Endothelial cell of umbilical vein (primary cell): Measurements from ENCODE around the gene NOXA1. TPM values are rescaled to one million over a fixed set of nuclear protein-coding genes. Genes with fewer than 3 reads are reported as not detected.

Experiments
- BruUV-seq: library from RNA; stranded (reverse); fragments of 400-500 nt; replicated peaks from 2 replicates; lab custom pipeline; 2021; lab: Mats Ljungman, UMichigan
- CTCF ChIA-PET: fragments of 300-600, 350-600 bp; sonication (Branson Sonifier 250); formaldehyde crosslinking; loops from one replicate; lab custom pipeline; 2021; ENCODE audit warnings: antibody characterized with exemption, inconsistent platforms; lab: Charles Lee
- POLR2A ChIA-PET: fragments of 300-600, 350-600 bp; sonication (Branson Sonifier 250); formaldehyde crosslinking; loops from one replicate; lab custom pipeline; 2021; ENCODE audit warnings: antibody characterized with exemption, inconsistent platforms; lab: Charles Lee
- DNase-seq: peaks from one replicate; pipeline ENCODE4 v3.0.0-alpha.2; 2011; ENCODE audit warnings: low read depth, low spot score
- FAIRE-seq: peaks from 2 replicates; lab custom pipeline; 2011; peaks lifted over from hg19 to GRCh38; lab: Jason Lieb, UNC
- H2AFZ ChIP-seq: 2 replicates; pipeline ENCODE4 v1.6.0; 2012; ENCODE audit warnings: low read depth, low read length, control low read depth, inconsistent platforms
- H3K27ac ChIP-seq: 2 replicates; pipeline ENCODE4 v1.5.1; 2011; ENCODE audit warnings: low read depth, mild to moderate bottlenecking, control low read depth, low read length, moderate library complexity; ENCODE audit not compliant: insufficient read depth
- H3K27me3 ChIP-seq, 2 experiments: 2 replicates each; pipeline versions ENCODE4 v1.6.0 to v1.6.1; 2011; ENCODE audit warnings: low read length in 2 of 2, mixed read lengths in 1 of 2; ENCODE audit not compliant: control insufficient read depth in 2 of 2, insufficient read depth in 2 of 2
- H3K36me3 ChIP-seq, 2 experiments: 2 replicates in 1 of 2; 3 replicates in 1 of 2; pipeline ENCODE4 v1.5.1; 2011; ENCODE audit warnings: low read length in 2 of 2, mild to moderate bottlenecking in 1 of 2, moderate library complexity in 1 of 2; ENCODE audit not compliant: control insufficient read depth in 2 of 2, insufficient read depth in 2 of 2; ENCODE audit errors: extremely low read depth in 1 of 2
- H3K4me1 ChIP-seq: 3 replicates; pipeline ENCODE4 v1.5.1; 2011; ENCODE audit warnings: mild to moderate bottlenecking, low read length; ENCODE audit not compliant: control insufficient read depth, insufficient read depth; ENCODE audit errors: extremely low read depth
- H3K4me2 ChIP-seq: 2 replicates; pipeline ENCODE4 v1.6.1; 2011; ENCODE audit warnings: low read length, control low read depth, mixed read lengths; ENCODE audit not compliant: insufficient read depth
- H3K4me3 ChIP-seq, 3 experiments: fragments of 200-600 bp in 1 of 3; sonication (generic), shearing (Covaris generic) in 1 of 3; replicated peaks in 1 of 3; 2 replicates each; pipeline ENCODE4 v1.5.1; 2011 to 2016; ENCODE audit warnings: control low read depth in 3 of 3, low read length in 3 of 3, mild to moderate bottlenecking in 2 of 3, inconsistent platforms in 1 of 3, low read depth in 1 of 3, moderate library complexity in 1 of 3; ENCODE audit not compliant: insufficient read depth in 1 of 3
- H3K79me2 ChIP-seq: 2 replicates; pipeline ENCODE4 v1.6.0; 2012; ENCODE audit warnings: low read length, inconsistent platforms; ENCODE audit not compliant: control insufficient read depth, insufficient read depth
- H3K9ac ChIP-seq: replicated peaks from 2 replicates; pipeline ENCODE3; 2011; ENCODE audit warnings: low read length, control low read depth; ENCODE audit not compliant: insufficient read depth; ENCODE audit errors: extremely low read depth
- H3K9me1 ChIP-seq: replicated peaks from 3 replicates; pipeline ENCODE4 v1.6.0; 2011; ENCODE audit warnings: mild to moderate bottlenecking, low read length; ENCODE audit not compliant: control insufficient read depth, insufficient read depth; ENCODE audit errors: extremely low read depth
- H3K9me3 ChIP-seq: replicated peaks from 2 replicates; pipeline ENCODE4 v1.5.1; 2012; ENCODE audit warnings: low read length, inconsistent platforms; ENCODE audit not compliant: control insufficient read depth, insufficient read depth
- H4K20me1 ChIP-seq: replicated peaks from 2 replicates; pipeline ENCODE3; 2011; ENCODE audit warnings: mild to moderate bottlenecking, low read length; ENCODE audit not compliant: control insufficient read depth, insufficient read depth; ENCODE audit errors: extremely low read depth
- CTCF ChIP-seq, 2 donors: IDR thresholded peaks; 1 replicate in 1 of 2; 2 replicates in 1 of 2; pipeline ENCODE4 v1.5.1; 2011; ENCODE audit warnings: low read length in 2 of 2, mild to moderate bottlenecking in 2 of 2, moderate library complexity in 2 of 2, control low read depth in 1 of 2, inconsistent platforms in 1 of 2, low read depth in 1 of 2; ENCODE audit not compliant: insufficient read depth in 1 of 2; ENCODE audit errors: extremely low read depth in 1 of 2
- EZH2 ChIP-seq: IDR thresholded peaks from 2 replicates; pipeline ENCODE4 v1.6.1; 2012; ENCODE audit warnings: borderline replicate concordance, low read depth, mild to moderate bottlenecking, moderate library complexity, low read length, inconsistent platforms; ENCODE audit not compliant: severe bottlenecking
- FOS ChIP-seq: IDR thresholded peaks from 2 replicates; pipeline ENCODE4 v1.6.1; 2011; ENCODE audit warnings: mild to moderate bottlenecking, low read length, moderate library complexity, borderline replicate concordance; ENCODE audit not compliant: insufficient read depth
- GATA2 ChIP-seq: IDR thresholded peaks from 2 replicates; pipeline ENCODE4 v1.7.0; 2011; ENCODE audit warnings: low read depth, mild to moderate bottlenecking, moderate library complexity, mixed read lengths, low read length; ENCODE audit not compliant: insufficient read length, insufficient read depth
- JUN ChIP-seq: IDR thresholded peaks from 2 replicates; pipeline ENCODE4 v1.6.1; 2011; ENCODE audit warnings: borderline replicate concordance, low read depth; ENCODE audit not compliant: insufficient read length, insufficient read depth
- MAX ChIP-seq: IDR thresholded peaks from 2 replicates; pipeline ENCODE4 v1.6.1; 2011; ENCODE audit not compliant: insufficient read depth, insufficient read length
- MYC ChIP-seq: IDR thresholded peaks from one replicate; pipeline ENCODE4 v1.6.1; 2011; ENCODE audit warnings: mild to moderate bottlenecking, low read depth, low read length
- POLR2A ChIP-seq: IDR thresholded peaks from 2 replicates; pipeline ENCODE4 v1.6.1; 2012; ENCODE audit warnings: low read depth, mild to moderate bottlenecking, control low read depth, low read length
- POLR2AphosphoS5 ChIP-seq: IDR thresholded peaks from 2 replicates; pipeline ENCODE4 v1.6.1; 2012; ENCODE audit warnings: low read depth, mild to moderate bottlenecking, control low read depth, low read length, moderate library complexity; ENCODE audit not compliant: insufficient read depth
- dilution Hi-C: fragments of 300-500 bp; cut with MboI; formaldehyde crosslinking; loops from one replicate; pipeline ENCODE4 v1.15.0; 2019; ENCODE audit warnings: low sequenced_read_pairs; ENCODE audit not compliant: extremely low pct_ligation_motif_present
- intact Hi-C: fragments of 100-400 bp; cut with micrococcal nuclease; formaldehyde crosslinking; loops from one replicate; pipeline ENCODE4 v1.10.0; 2022
- polyA plus RNA-seq, 4 experiments: library from polyadenylated mRNA; depleted of rRNA in 3 of 4; stranded (reverse) in 3 of 4; unstranded in 1 of 4; fragments of >200 nt; gene quantifications; 2 replicates each; pipeline versions ENCODE4 v1.2.1 to v1.2.3, GENCODE V29; 2011 to 2012; ENCODE audit warnings: missing spikeins in 1 of 4
- total RNA-seq: library from RNA; stranded (reverse); gene quantifications from 2 replicates; pipeline ENCODE4 v1.2.3, GENCODE V29; 2021

NOXA1 gene
- total and polyA plus RNA-seq, 2 donors (not counting 3 experiments of a cell fraction or from before 2014, with no cell fraction given) = 0.40 to 0.91 TPM

GRCh38 chr9:137391411-137391754 is 31.8 kb upstream of the NOXA1 start:
- DNase-seq (no peak), FAIRE-seq (no peak)
- Histone ChIP-seq H4K20me1 (no peaks in the 10 kb centered on the region), H3K79me2 (no peaks in the 10 kb centered on the region), H3K4me3 (no peak overlapping the region), H3K27ac (no peak overlapping the region), H3K9me1 (no peaks in the 10 kb centered on the region), H3K36me3 (peaks cover 0 to 4% of the 10 kb centered on the region in 2 experiments), H3K27me3 (no peaks in the 10 kb centered on the region), H3K9ac (no peak overlapping the region), H2AFZ (no peak overlapping the region), H3K4me2 (no peak overlapping the region), H3K9me3 (no peaks in the 10 kb centered on the region), H3K4me1 (peaks cover 13% of the 10 kb centered on the region)
- intact Hi-C loops (no loop called here), dilution Hi-C loops (no loop called here)
- no TSS peak for BruUV-seq
- ChIA-PET POLR2A (no interaction called here), CTCF (interaction anchor here (0.6 to 1.5 kb wide), 3 partner anchors 28 to 1698 kb away, joined by 3 read pairs; no protein-coding TSS in a partner anchor)
- no peak for TF ChIP-seq MYC
- no peak for TF ChIP-seq MAX
- no peak for TF ChIP-seq POLR2A
- no peak for TF ChIP-seq GATA2
- TF ChIP-seq JUN = no peak
- no peak for TF ChIP-seq POLR2AphosphoS5
- TF ChIP-seq EZH2 = no peak
- no peak for TF ChIP-seq CTCF (IDR thresholded peaks at IDR 0.05; ENCODE audit: extremely low read depth in 1 of 2, insufficient read depth in 1 of 2, low read depth in 1 of 2, low read length in 2 of 2)
- no peak for TF ChIP-seq FOS
